Subcutaneous abdominal adipose tissue (tissue), 5 donors: ENCODE measurements around the gene GTF3C6.

Source experiments
- H3K27ac ChIP-seq: one replicate; pipeline ENCODE4 v1.7.0; 2013; ENCODE audit warnings: low read depth, mild to moderate bottlenecking, inconsistent platforms, low read length, moderate library complexity
- H3K27me3 ChIP-seq, 5 donors: one replicate each; pipeline ENCODE4 v1.7.0; 2013; ENCODE audit warnings: low read length in 5 of 5, inconsistent platforms in 1 of 5; ENCODE audit not compliant: control insufficient read depth in 5 of 5, insufficient read depth in 4 of 5
- H3K36me3 ChIP-seq, 5 donors: one replicate each; pipeline ENCODE4 v1.7.0; 2013; ENCODE audit warnings: low read length in 5 of 5; ENCODE audit not compliant: control insufficient read depth in 5 of 5, insufficient read depth in 5 of 5
- H3K4me1 ChIP-seq, 5 donors: one replicate each; pipeline ENCODE4 v1.7.0; 2013; ENCODE audit warnings: low read length in 5 of 5, mild to moderate bottlenecking in 3 of 5, moderate library complexity in 1 of 5; ENCODE audit not compliant: control insufficient read depth in 5 of 5, insufficient read depth in 5 of 5
- H3K4me3 ChIP-seq, 5 donors: one replicate each; pipeline ENCODE4 v1.7.0; 2013; ENCODE audit warnings: low read length in 5 of 5, low read depth in 1 of 5
- H3K9ac ChIP-seq, 5 donors: one replicate each; pipeline ENCODE4 v1.7.0; 2013; ENCODE audit warnings: low read length in 5 of 5, mild to moderate bottlenecking in 4 of 5, moderate library complexity in 3 of 5
- H3K9me3 ChIP-seq, 5 donors: one replicate each; pipeline ENCODE4 v1.7.0; 2013; ENCODE audit warnings: low read length in 5 of 5; ENCODE audit not compliant: control insufficient read depth in 5 of 5
- donor health status: healthy.
- donor health status: healthy.
- donor health status: healthy.
- donor health status: healthy.
- donor health status: healthy.

GTF3C6 gene

GRCh38 chr6:110971468-110971867 lies 13.0 kb downstream of the GTF3C6 start:
- H3K27ac ChIP-seq = no peak overlapping the region
- no peaks in the 10 kb centered on the region for H3K9me3 ChIP-seq
- H3K36me3 ChIP-seq = peaks cover 3 to 16% (median 12%) of the 10 kb centered on the region in 5 donors
- H3K9ac ChIP-seq = no peak overlapping the region
- no peaks in the 10 kb centered on the region for H3K27me3 ChIP-seq
- no peak overlapping the region for H3K4me3 ChIP-seq
- peaks cover 0 to 12% (median 0%) of the 10 kb centered on the region in 5 donors for H3K4me1 ChIP-seq

GRCh38 chr6:110976575-110976974 lies 18.1 kb downstream of the GTF3C6 start:
- H3K36me3 ChIP-seq = no peaks in the 10 kb centered on the region
- no peak overlapping the region for H3K27ac ChIP-seq
- H3K9me3 ChIP-seq = no peaks in the 10 kb centered on the region
- no peak overlapping the region for H3K9ac ChIP-seq
- no peak overlapping the region for H3K4me3 ChIP-seq
- no peaks in the 10 kb centered on the region for H3K27me3 ChIP-seq
- peaks cover 0 to 16% (median 6%) of the 10 kb centered on the region in 5 donors for H3K4me1 ChIP-seq

- H3K4me1 ChIP-seq = peaks cover 4 to 21% (median 20%) of the 10 kb centered on the region in 5 donors
- no peaks in the 10 kb centered on the region for H3K36me3 ChIP-seq
- H3K27me3 ChIP-seq = no peaks in the 10 kb centered on the region
- no peak overlapping the region for H3K27ac ChIP-seq
- no peak overlapping the region for H3K4me3 ChIP-seq
- H3K9me3 ChIP-seq = no peaks in the 10 kb centered on the region
- no peak overlapping the region for H3K9ac ChIP-seq
These were observed 21.1 kb downstream of the GTF3C6 start for GRCh38 chr6:110979565-110980101.

GRCh38 chr6:110980227-110980626 lies 21.7 kb downstream of the GTF3C6 start:
- H3K27me3 ChIP-seq = no peaks in the 10 kb centered on the region
- H3K9ac ChIP-seq = no peak overlapping the region
- peaks cover 0 to 3% (median 2%) of the 10 kb centered on the region in 5 donors for H3K36me3 ChIP-seq
- no peaks in the 10 kb centered on the region for H3K9me3 ChIP-seq
- H3K27ac ChIP-seq = no peak overlapping the region
- peaks cover 4 to 21% (median 20%) of the 10 kb centered on the region in 5 donors for H3K4me1 ChIP-seq
- no peak overlapping the region for H3K4me3 ChIP-seq

- Histone ChIP-seq H3K9me3 (no peaks in the 10 kb centered on the region), H3K4me3 (peak overlapping the region; percentile 92 to 98 (median 97)), H3K4me1 (peaks cover 4 to 21% (median 20%) of the 10 kb centered on the region in 5 donors), H3K9ac (no peak overlapping the region), H3K27ac (no peak overlapping the region), H3K27me3 (no peaks in the 10 kb centered on the region), H3K36me3 (peaks cover 3 to 8% (median 3%) of the 10 kb centered on the region in 5 donors)
These were observed 22.1 kb downstream of the GTF3C6 start for GRCh38 chr6:110980648-110981047.

GRCh38 chr6:110981202-110981600 lies 22.7 kb downstream of the GTF3C6 start:
- Histone ChIP-seq H3K36me3 (peaks cover 7 to 13% (median 8%) of the 10 kb centered on the region in 5 donors), H3K4me1 (peaks cover 4 to 21% (median 20%) of the 10 kb centered on the region in 5 donors), H3K27me3 (no peaks in the 10 kb centered on the region), H3K27ac (peak overlapping the region; percentile 85), H3K9me3 (no peaks in the 10 kb centered on the region), H3K9ac (peak overlapping the region in 3 of 5 donors; percentile 75 to 92 (median 90)), H3K4me3 (peak overlapping the region; percentile 92 to 98 (median 97))

- Histone ChIP-seq H3K4me1 (no peaks in the 10 kb centered on the region), H3K36me3 (peaks cover 7 to 60% (median 19%) of the 10 kb centered on the region in 5 donors), H3K9ac (no peak overlapping the region), H3K27me3 (no peaks in the 10 kb centered on the region), H3K4me3 (no peak overlapping the region), H3K27ac (no peak overlapping the region), H3K9me3 (no peaks in the 10 kb centered on the region)
These were observed 32.5 kb downstream of the GTF3C6 start for GRCh38 chr6:110990840-110991576.

- Histone ChIP-seq H3K9me3 (no peaks in the 10 kb centered on the region), H3K27me3 (no peaks in the 10 kb centered on the region), H3K4me1 (no peaks in the 10 kb centered on the region), H3K4me3 (no peak overlapping the region), H3K9ac (no peak overlapping the region), H3K27ac (no peak overlapping the region), H3K36me3 (peaks cover 10 to 78% (median 49%) of the 10 kb centered on the region in 5 donors)
These were observed 38.2 kb downstream of the GTF3C6 start for GRCh38 chr6:110996691-110997090.

- no peaks in the 10 kb centered on the region for H3K27me3 ChIP-seq
- H3K4me3 ChIP-seq = no peak overlapping the region
- peaks cover 13 to 87% (median 53%) of the 10 kb centered on the region in 5 donors for H3K36me3 ChIP-seq
- H3K4me1 ChIP-seq = no peaks in the 10 kb centered on the region
- no peak overlapping the region for H3K9ac ChIP-seq
- H3K9me3 ChIP-seq = no peaks in the 10 kb centered on the region
- H3K27ac ChIP-seq = no peak overlapping the region
These were observed 41.2 kb downstream of the GTF3C6 start for GRCh38 chr6:110999634-111000270.

- H3K4me3 ChIP-seq = no peak overlapping the region
- H3K27ac ChIP-seq = no peak overlapping the region
- peaks cover 15 to 83% (median 54%) of the 10 kb centered on the region in 5 donors for H3K36me3 ChIP-seq
- no peaks in the 10 kb centered on the region for H3K9me3 ChIP-seq
- no peaks in the 10 kb centered on the region for H3K4me1 ChIP-seq
- no peak overlapping the region for H3K9ac ChIP-seq
- H3K27me3 ChIP-seq = no peaks in the 10 kb centered on the region
These were observed 43.8 kb downstream of the GTF3C6 start for GRCh38 chr6:111002350-111002749.
